GM21423 (cell line): ENCODE data around the gene UBE4B.
A peak's percentile ranks its signal among the peaks of the same experiment; 100 is the strongest.
"Not testable (repeated sequence)": the region's sequence is repeated elsewhere in the genome, so short reads cannot be mapped to it uniquely, and the experiment has no call there.

Experiments
- ATAC-seq: cut with Tn5 transposase; IDR thresholded peaks from one replicate; pipeline ENCODE4 v1.9.1; 2021; ENCODE audit warnings: mild to moderate bottlenecking, moderate library complexity; ENCODE audit not compliant: unreplicated experiment

UBE4B gene

DNA sequence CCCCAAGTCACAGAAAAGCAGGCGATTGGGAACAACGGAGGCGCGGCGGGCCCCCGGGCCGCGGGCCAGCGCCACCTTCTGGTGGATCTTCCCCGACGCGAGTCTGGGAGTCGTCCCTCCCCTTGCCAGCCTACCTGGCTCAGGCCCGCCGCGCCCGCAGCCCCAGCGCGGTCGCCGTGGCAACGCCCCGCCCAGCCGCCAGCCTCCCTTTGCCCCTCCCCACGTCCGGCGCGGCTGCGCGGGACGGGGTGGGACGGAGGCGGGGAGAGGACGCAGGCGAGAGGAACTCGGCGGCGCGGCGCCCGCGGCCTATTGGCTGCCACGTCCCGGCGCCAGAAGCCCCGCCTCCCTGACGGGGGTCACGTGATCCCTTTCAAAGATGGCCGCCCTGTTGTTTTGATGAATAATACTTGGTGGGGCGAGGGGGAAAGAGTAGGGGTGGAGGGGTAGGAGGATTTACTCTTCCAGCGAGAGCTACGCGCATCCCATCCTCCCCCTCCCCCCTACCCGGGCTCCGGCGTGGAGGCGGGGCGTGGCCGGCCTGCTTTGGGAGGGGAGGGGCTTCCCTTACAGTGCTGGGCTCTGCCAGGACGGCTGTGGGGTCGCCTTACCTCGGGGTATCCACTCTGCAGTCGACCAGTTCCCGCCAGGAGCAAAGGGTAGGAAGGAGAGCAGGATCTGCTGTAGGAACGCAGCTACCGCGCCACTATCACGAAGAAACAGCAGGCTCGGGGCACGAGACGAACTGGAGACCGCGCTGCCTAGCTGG lies at the start of gene UBE4B:
TSS of gene UBE4B (plus strand) at position 369 of the 769 bp plus-strand sequence. CDS start 713 bp downstream, outside the sequence.
- peak; percentile 97 for ATAC-seq

DNA sequence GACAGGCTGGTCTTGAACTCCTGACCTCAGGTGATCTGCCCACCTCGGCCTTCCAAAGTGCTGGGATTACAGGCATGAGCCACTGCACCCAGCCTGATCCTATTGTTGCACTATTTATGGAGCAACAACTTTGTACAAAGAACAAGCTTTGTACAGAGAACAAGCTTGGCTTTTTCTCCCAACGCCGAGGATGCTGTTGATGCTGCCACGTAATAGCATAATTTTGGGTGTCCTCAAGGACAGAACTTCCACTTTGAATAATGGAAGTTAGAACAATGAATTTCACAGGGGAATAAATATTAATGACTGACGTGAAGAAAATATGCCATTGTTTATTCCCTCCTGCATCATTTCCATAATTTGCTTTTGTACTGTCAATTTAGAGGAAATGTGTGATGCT lies 48.5 kb upstream of the UBE4B start:
- ATAC-seq, result no peak

DNA sequence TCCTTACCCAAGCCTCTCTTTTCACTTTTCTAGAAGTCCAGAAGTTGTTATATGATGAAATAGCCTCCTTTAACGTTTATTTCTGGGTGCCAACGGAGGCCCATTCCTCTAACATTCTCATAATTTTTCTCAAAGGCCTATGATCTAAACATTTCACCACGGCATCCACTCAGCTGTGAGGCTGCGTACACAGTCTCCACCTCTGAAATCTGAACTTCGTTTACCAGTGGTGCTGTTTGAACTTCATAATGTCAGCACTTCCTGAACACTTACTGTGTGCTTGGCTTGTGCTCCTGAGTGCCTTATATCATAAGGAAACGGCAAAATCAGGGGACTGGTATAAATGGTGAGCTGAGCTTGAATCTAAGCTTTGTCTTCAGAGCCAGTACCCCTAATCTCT lies 47.8 kb upstream of the UBE4B start:
- ATAC-seq, result no peak

GRCh38 chr1:9989773-9990172 lies 43.0 kb upstream of the UBE4B start:
- no peak for ATAC-seq

GRCh38 chr1:9990944-9991343 lies 41.8 kb upstream of the UBE4B start:
- no peak for ATAC-seq

- ATAC-seq, result no peak
Observed at GRCh38 chr1:9992910-9993309, 39.8 kb upstream of the UBE4B start.

DNA sequence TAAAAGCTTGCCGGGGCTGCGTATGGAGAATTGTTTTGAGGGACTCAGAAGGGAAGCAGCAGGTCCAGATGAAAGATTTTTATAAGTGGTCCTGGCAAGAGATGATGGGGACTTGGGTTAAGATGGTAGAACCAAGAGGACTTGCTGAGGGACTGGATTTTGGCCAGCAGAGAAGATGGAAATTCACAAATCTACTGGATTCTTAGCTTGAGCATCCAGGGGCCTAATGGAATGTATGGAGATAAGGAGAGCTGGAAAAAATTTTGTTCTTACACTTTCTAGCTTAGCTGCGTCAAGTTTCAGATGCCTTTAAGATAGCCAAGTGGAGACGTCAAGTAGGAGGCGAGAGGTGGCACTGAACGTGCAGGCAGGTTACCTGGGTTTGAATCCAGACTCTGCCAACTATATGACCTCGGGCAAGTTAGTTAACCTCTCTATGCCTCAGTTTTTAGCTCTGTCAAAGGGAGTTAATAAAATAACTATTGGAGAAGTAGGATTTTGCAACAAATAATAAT lies 39.1 kb upstream of the UBE4B start:
- ATAC-seq, result no peak

GRCh38 chr1:9996624-9997582 lies 35.9 kb upstream of the UBE4B start, which contains the start of gene RBP7:
RBP7 (plus strand) TSS chr1:9997228; CDS start chr1:9997259, 31 bp downstream.
- ATAC-seq, result no peak

DNA sequence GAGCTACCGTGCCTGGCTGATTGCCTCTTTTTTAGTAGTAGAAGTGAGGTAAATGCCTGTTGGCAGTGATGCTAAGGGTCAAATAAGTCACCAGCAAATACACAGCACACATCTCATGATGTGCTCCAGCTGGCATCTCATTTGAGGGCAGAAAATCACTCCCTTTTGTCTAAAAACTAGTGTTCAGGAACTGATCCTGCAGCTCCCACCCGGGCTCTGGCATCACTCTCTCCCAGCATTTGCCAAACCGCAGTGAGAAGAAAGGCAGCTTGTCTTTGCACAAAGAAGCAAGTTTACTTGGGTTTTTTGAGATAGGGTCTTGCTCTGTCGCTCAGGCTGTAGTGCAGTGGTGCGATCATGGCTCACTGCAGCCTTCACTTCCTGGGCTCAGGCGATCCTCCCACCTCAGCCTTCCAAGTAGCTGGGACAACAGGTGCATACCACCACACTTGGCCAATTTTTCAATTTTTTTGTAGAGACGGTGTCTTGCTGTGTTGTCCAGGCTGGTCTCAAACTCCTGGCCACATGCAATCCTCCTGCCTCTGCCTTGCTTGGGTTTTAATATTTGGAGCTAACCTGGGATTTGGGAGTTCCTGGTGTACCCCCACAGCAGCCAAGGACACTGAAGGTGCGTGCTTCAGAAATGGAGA lies 31.6 kb upstream of the UBE4B start:
- no peak for ATAC-seq

DNA sequence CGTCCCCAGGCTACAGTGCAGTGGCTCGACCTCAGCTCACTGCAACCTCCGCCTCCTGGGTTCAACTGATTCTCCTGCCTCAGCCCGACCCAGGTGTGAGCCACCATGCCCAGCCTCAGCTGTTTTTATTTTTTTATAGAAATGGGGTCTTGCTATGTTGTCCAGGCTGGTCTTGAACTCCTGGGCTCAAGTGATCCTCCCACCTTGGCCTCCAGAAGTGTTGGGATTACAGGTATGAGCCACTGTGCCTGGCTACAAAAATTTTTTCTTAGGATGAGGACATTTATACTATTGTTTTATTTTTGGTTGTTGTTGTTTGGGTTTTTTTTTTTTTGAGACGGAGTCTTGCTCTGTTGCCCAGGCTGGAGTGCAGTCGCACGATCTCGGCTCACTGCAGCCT lies 27.5 kb upstream of the UBE4B start:
- not testable (repeated sequence) for ATAC-seq

DNA sequence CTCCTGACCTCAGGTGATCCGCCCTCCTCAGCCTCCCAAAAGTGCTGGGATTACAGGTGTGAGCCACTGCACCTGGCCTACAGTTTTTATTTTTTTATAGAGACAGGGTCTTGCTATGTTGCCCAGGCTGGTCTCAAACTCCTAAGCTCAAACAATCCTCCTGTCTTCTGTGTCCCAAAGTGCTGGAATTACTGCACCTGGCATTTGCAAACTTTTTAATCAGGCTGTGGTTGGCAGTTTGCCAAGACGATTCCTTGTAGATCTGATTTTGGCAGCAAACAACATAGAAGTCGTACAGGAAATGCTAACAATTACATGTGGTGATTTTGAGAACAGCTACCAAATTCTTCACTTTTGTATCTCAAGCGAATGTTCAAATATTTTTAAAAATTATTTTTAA lies 25.6 kb upstream of the UBE4B start:
- ATAC-seq, result no peak

GRCh38 chr1:10014016-10014415 lies 18.7 kb upstream of the UBE4B start:
- ATAC-seq, result no peak

GRCh38 chr1:10019561-10019960 lies 13.2 kb upstream of the UBE4B start:
- no peak for ATAC-seq

- ATAC-seq, result no peak
Observed at GRCh38 chr1:10020086-10020485, 12.7 kb upstream of the UBE4B start.

DNA sequence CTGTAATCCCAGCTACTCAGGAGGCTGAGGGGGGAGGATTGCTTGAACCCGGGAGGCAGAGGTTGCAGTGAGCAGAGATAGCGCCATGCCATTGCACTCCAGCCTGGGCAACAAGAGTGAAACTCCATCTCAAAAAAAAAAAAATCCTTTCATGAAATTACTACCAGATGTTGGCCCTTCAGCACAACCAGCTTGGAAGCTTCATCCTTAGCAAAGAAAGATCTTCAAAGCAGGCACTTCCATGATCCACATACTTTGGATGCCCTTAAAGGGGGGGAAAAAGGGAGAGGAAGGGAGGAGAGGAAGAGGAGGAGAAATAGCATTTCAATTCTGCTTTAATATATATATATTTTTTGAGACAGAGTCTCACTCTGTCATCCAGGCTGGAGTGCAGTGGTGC lies 12.1 kb upstream of the UBE4B start:
- not testable (repeated sequence) for ATAC-seq

DNA sequence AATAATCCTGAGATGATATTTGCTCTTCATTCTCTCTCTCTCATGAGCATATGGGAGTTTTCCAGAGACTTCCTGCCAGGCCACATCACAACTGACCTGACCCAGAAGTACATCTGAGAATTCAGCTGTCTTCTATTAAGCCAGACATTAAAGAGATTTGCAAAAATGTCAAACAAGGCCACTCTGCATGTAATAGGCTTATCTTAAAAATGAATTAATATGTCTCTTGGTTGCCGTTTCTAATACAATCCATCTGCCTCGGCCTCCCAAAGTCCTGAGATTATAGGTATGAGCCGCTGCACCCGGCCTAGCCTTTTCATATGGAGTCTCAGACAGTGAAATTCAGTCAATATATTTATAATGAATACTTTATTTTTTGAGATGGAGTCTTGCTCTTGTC lies 10.8 kb upstream of the UBE4B start:
- ATAC-seq, result not testable (repeated sequence)

DNA sequence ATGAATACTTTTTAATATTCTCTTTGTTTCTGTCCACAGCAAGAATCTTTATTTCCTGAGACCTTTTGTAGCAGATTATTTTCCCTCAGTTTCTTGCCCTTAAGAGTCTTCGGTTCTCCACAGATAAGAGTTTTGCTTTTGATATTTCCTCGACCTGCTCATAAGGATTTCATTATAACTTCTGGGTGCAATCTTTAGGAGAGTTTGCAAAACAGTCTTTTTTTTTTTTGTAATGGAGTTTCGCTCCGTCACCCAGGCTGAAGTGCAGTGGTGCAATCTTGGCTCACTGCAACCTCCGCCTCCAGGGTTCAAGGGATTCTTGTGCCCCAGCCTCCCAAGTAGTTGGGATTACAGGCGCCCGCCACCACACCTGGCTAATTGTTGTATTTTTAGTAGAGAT lies 10.1 kb upstream of the UBE4B start:
- ATAC-seq, result no peak

- ATAC-seq, result no peak
Observed at GRCh38 chr1:10025354-10025753, 7.4 kb upstream of the UBE4B start.

- ATAC-seq, result no peak
Observed at GRCh38 chr1:10027027-10027426, 5.7 kb upstream of the UBE4B start.

DNA sequence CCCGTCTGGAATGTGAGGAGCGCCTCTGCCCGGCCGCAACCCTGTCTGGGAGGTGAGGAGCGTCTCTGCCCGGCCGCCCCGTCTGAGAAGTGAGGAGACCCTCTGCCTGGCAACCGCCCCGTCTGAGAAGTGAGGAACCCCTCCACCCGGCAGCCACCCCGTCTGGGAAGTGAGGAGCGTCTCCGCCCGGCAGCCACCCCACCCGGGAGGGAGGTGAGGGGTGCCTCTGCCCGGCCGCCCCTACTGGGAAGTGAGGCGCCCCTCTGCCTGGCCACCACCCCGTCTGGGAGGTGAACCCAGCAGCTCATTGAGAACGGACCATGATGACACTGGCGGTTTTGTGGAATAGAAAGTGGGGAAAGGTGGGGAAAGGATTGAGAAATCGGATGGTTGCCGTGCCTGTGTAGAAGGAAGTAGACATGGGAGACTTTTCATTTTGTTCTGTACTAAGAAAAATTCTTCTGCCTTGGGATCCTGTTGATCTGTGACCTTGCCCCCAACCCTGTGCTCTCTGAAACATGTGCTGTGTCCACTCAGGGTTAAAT lies 3.7 kb upstream of the UBE4B start:
- not testable (repeated sequence) for ATAC-seq

- no peak for ATAC-seq
Observed at GRCh38 chr1:10031461-10031860, 1.3 kb upstream of the UBE4B start.
